MM.1S (cell line): ENCODE measurements around the gene DLX2.

Source experiments
- CTCF ChIP-seq: fragments of 300-600 bp; sonication (generic); IDR thresholded peaks from 2 replicates; pipeline ENCODE4 v1.5.1; 2016; ENCODE audit warnings: antibody characterized with exemption, low read length, mixed read lengths
- EZH2 ChIP-seq: fragments of 300-600 bp; sonication (generic); optimal IDR thresholded peaks from 2 replicates; pipeline ENCODE3; 2017; ENCODE audit warnings: low read depth, mild to moderate bottlenecking, antibody characterized with exemption, low read length, mixed read lengths

- TF ChIP-seq CTCF (no peak), EZH2 (no peak)
These were observed 18.4 kb downstream of the DLX2 start for GRCh38 chr2:172084395-172084644.
